ENCODE results near the gene BRI3BP. TPM values are rescaled to one million over a fixed set of nuclear protein-coding genes. Genes with fewer than 3 reads are reported as not detected.
A peak's percentile ranks its signal among the peaks of the same experiment; 100 is the strongest.

The BRI3BP gene, protein sequence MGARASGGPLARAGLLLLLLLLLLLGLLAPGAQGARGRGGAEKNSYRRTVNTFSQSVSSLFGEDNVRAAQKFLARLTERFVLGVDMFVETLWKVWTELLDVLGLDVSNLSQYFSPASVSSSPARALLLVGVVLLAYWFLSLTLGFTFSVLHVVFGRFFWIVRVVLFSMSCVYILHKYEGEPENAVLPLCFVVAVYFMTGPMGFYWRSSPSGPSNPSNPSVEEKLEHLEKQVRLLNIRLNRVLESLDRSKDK
- 11.6 and 14.8 TPM in 2 replicates for total RNA-seq

DNA sequence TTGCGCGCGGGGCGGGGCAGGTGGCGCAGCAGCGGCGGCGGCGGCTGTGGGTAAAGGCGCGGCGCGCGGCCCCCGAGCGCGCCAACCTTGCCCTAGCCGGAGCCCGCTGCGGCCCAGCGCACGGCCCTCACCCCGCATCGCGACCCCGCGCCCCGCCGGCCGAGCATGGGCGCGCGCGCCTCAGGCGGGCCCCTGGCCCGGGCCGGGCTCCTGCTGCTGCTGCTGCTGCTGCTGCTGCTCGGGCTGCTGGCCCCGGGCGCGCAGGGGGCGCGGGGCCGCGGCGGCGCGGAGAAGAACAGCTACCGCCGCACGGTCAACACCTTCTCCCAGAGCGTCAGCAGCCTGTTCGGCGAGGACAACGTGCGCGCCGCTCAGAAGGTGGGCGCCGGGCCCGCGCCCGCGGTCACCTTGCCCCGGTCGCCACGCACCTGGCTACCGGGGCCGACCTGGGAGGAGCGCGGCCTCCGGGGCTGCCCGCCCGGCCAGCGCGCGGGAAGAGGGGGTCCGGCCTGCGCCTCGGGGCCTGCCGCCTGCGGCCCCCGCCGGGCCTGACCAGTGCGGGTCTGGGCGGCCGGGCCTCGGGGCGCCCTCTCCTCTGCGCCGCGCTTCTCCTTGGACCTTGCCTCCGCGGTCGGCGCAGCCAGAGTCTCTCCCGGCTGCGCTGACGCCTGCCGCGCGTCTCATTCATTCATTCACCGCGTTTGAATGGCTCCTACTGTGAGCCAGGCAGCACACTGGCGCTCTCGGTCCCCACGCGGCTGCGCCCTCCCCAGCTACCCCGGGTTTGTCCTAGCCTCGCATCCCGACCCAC is at the start of gene BRI3BP:
Gene BRI3BP (plus strand): TSS at position 20 of the 811 bp plus-strand sequence. CDS start 146 bp downstream, at position 166.
- FAIRE-seq (no peak), DNase-seq (ENCODE audit: low read depth) (peak; percentile 21)
- no peaks in the 10 kb centered on the region for H3K27me3 ChIP-seq (ENCODE audit: control insufficient read depth, insufficient read depth, low read length)
- peak within 1 kb of the TSS; percentile 49 for H3K4me3 ChIP-seq (ENCODE audit: low read depth, low read length)
- no peaks in the 10 kb centered on the region for H3K36me3 ChIP-seq (ENCODE audit: control insufficient read depth, insufficient read depth, low read length)
- TF ChIP-seq, protein P1, sequence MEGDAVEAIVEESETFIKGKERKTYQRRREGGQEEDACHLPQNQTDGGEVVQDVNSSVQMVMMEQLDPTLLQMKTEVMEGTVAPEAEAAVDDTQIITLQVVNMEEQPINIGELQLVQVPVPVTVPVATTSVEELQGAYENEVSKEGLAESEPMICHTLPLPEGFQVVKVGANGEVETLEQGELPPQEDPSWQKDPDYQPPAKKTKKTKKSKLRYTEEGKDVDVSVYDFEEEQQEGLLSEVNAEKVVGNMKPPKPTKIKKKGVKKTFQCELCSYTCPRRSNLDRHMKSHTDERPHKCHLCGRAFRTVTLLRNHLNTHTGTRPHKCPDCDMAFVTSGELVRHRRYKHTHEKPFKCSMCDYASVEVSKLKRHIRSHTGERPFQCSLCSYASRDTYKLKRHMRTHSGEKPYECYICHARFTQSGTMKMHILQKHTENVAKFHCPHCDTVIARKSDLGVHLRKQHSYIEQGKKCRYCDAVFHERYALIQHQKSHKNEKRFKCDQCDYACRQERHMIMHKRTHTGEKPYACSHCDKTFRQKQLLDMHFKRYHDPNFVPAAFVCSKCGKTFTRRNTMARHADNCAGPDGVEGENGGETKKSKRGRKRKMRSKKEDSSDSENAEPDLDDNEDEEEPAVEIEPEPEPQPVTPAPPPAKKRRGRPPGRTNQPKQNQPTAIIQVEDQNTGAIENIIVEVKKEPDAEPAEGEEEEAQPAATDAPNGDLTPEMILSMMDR (IDR thresholded peaks at IDR 0.05; ENCODE audit: insufficient read depth, low read length, severe bottlenecking) = no peak

DNA sequence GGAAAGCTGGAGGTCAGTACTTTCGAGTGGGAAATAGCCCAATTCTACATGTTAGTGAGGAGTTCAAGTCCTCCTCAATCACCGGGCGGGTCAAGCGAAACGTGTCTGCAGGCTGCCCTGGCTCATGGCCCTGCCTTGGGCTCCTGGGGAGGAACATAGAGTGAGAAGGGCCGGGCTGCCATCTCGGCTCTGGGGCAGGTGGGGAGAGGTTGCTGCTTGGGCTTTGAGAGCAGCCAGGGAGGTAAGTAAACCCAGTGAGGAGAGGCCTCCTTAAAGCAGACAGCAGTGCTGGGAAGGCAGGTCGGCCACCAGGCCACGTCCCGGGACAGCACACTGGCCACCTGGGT is 47.0 kb upstream of the BRI3BP start:
- peaks cover 16% of the 10 kb centered on the region for H3K36me3 ChIP-seq (ENCODE audit: control insufficient read depth, insufficient read depth, low read length)
- H3K4me3 ChIP-seq (ENCODE audit: low read depth, low read length) = no peak overlapping the region
- FAIRE-seq (no peak), DNase-seq (ENCODE audit: low read depth) (no peak)
- TF ChIP-seq, protein P1 (IDR thresholded peaks at IDR 0.05; ENCODE audit: insufficient read depth, low read length, severe bottlenecking) = no peak
- H3K27me3 ChIP-seq (ENCODE audit: control insufficient read depth, insufficient read depth, low read length) = no peaks in the 10 kb centered on the region

DNA sequence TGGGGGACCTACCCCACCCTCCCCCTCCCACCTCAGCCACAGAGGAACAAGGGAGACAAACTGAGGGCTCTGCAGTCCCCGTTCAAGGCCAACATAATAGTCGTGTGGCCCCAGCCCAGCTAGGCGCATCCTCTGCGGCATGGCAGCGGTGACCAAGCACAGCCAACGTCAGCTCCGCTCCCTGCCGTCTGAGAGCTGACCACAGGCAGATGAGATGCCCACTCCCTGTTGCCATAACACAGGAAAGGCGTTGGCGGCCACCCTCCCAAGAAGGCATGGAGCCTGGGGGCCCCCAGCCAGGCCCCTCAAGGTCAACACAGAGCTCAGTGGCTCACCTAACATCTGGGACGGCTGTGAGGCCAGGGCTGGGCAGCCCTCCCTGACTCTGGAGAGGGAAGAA is 46.4 kb upstream of the BRI3BP start:
- TF ChIP-seq, protein P1 (IDR thresholded peaks at IDR 0.05; ENCODE audit: insufficient read depth, low read length, severe bottlenecking) = no peak
- peaks cover 16% of the 10 kb centered on the region for H3K36me3 ChIP-seq (ENCODE audit: control insufficient read depth, insufficient read depth, low read length)
- H3K27me3 ChIP-seq (ENCODE audit: control insufficient read depth, insufficient read depth, low read length) = no peaks in the 10 kb centered on the region
- no peak for DNase-seq (ENCODE audit: low read depth)
- no peak for FAIRE-seq
- no peak overlapping the region for H3K4me3 ChIP-seq (ENCODE audit: low read depth, low read length)

DNA sequence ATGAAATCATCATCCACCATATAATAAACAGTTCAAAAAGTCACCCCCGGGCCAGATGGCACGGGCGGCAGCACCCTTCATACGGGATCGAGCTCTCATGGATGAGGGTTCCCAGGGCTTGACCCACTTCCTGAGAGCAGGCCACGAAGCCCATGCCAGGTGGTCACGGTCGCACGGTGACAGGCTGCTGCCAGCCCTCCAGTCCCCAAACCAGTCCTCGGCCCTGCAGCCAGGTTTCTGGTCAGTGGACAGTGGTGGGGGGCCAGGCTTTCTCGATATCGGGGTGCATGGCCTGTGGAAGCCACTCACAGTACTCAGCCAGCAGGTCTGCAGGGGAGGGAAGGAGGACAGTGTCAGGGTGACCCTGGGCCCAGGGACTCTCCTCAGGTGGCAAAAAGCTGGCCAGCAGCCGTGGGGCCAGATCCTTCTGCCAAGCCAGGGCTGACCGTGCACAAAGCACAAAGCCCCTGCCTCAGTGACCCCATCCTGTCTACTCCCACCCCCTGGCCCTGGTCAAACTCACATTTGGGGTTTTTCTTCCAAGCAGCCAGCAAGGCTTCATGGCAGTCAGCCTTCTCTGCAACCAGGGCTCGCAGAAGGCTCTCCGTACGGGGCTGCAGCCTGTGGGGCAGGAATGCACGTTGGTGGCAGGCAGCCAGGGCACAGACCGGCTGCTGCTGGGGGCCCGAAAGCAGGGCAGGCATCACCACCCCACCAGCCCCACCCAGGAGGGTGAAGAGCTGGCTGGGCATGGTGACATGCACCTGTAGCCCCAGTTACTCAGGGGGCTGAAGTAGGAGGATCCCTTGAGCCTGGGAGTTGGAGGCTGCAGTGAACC is 45.7 kb upstream of the BRI3BP start:
- TF ChIP-seq, protein P1 (IDR thresholded peaks at IDR 0.05; ENCODE audit: insufficient read depth, low read length, severe bottlenecking) = no peak
- H3K4me3 ChIP-seq (ENCODE audit: low read depth, low read length) = no peak overlapping the region
- peaks cover 19% of the 10 kb centered on the region for H3K36me3 ChIP-seq (ENCODE audit: control insufficient read depth, insufficient read depth, low read length)
- DNase-seq (ENCODE audit: low read depth) = no peak
- no peaks in the 10 kb centered on the region for H3K27me3 ChIP-seq (ENCODE audit: control insufficient read depth, insufficient read depth, low read length)
- FAIRE-seq = no peak

DNA sequence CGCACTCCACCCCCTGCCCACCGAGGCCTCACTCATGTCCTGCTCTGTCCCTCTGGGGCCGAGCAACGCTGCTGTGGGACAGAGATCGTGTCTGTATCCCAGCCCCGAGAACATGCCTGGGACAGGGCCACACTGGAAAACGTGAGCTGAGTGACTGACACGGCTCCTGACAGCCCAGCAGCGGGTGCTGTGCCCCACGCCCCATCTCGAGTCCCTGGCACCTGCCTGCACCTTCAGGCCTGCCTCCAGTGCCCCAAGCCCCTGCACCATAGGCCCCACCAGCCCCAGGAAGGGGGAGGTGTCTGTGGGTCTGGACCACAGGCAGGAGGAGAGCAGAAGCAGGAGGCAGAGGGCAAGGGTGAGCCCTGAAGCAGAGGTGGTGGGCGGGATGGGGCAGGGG is 44.4 kb upstream of the BRI3BP start:
- no peak for DNase-seq (ENCODE audit: low read depth)
- TF ChIP-seq, protein P1 (IDR thresholded peaks at IDR 0.05; ENCODE audit: insufficient read depth, low read length, severe bottlenecking) = no peak
- peaks cover 18% of the 10 kb centered on the region for H3K36me3 ChIP-seq (ENCODE audit: control insufficient read depth, insufficient read depth, low read length)
- no peaks in the 10 kb centered on the region for H3K27me3 ChIP-seq (ENCODE audit: control insufficient read depth, insufficient read depth, low read length)
- no peak for FAIRE-seq
- H3K4me3 ChIP-seq (ENCODE audit: low read depth, low read length) = no peak overlapping the region

Measured in bronchial epithelial cell (primary cell).